Spleen (tissue), 7 donors: Measurements from ENCODE around the gene PRKG1.

ENCODE experiments used
- POLR2AphosphoS5 ChIP-seq, 3 donors: sonication (generic); formaldehyde crosslinking; IDR thresholded peaks; one replicate each; pipeline ENCODE4 v1.5.1; 2017; ENCODE audit warnings: antibody characterized with exemption in 3 of 3
- TF ChIP-seq, protein P1 (sequence below), 11 experiments: fragments of 200-600 bp in 7 of 11; fragments of 450-650 bp in 4 of 11; sonication (generic) in 4 of 11; IDR thresholded peaks in 8 of 11; conservative IDR thresholded peaks in 3 of 11; 1 replicate in 7 of 11; 2 replicates in 4 of 11; pipeline versions ENCODE4 v1.4.0 to v1.8.0; 2016 to 2021; ENCODE audit warnings: antibody characterized with exemption in 11 of 11, inconsistent platforms in 4 of 11, mild to moderate bottlenecking in 1 of 11
- donor health status: DM: no; HTN: no; CAD: no; lungs with moderate emphysema.
- donor health status: DM: no; HTN: no; CAD: no.
- donor health status: DM: no; HTN: no; CAD: no.

DNA sequence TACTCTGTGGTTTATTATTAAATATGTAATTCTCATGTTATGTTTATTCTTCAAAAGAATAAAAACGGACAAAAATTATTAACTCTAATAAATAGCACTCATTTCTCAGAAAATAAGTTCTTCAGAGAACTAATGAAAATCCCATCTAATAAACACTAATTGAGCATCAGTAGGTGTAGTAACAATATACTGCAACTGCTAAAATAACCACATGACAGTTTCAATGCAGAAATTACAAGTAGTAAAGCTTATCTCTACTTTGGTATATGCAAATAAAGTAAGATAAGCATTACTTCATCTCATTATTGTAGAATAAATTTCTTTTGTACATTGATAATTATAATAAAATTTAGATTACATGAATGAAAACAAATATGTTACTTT is 1183.4 kb downstream of the PRKG1 start:
- TF ChIP-seq, protein P1, sequence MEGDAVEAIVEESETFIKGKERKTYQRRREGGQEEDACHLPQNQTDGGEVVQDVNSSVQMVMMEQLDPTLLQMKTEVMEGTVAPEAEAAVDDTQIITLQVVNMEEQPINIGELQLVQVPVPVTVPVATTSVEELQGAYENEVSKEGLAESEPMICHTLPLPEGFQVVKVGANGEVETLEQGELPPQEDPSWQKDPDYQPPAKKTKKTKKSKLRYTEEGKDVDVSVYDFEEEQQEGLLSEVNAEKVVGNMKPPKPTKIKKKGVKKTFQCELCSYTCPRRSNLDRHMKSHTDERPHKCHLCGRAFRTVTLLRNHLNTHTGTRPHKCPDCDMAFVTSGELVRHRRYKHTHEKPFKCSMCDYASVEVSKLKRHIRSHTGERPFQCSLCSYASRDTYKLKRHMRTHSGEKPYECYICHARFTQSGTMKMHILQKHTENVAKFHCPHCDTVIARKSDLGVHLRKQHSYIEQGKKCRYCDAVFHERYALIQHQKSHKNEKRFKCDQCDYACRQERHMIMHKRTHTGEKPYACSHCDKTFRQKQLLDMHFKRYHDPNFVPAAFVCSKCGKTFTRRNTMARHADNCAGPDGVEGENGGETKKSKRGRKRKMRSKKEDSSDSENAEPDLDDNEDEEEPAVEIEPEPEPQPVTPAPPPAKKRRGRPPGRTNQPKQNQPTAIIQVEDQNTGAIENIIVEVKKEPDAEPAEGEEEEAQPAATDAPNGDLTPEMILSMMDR (IDR thresholded peaks at IDR 0.05 in 8 of 11, conservative IDR thresholded peaks at IDR 0.05 in 3 of 11): no peak
- TF ChIP-seq POLR2AphosphoS5 (IDR thresholded peaks at IDR 0.05): no peak
